Smooth muscle cell (in vitro differentiated cells): Measurements from ENCODE around the gene SERPIND1. TPM values are rescaled to one million over a fixed set of nuclear protein-coding genes. Genes with fewer than 3 reads are reported as not detected.

Experiments used
- DNase-seq: peaks from one replicate; lab custom pipeline; 2025; ENCODE audit not compliant: unreplicated experiment; lab: John Stamatoyannopoulos, UW
- H2AFZ ChIP-seq: fragments of 200-600 bp; sonication (generic); 2 replicates; pipeline ENCODE4 v1.6.0; 2016; ENCODE audit warnings: antibody characterized with exemption, low read depth, mild to moderate bottlenecking
- H3F3A ChIP-seq: fragments of 200-600 bp; sonication (generic); 2 replicates; pipeline ENCODE4 v1.6.0; 2017; ENCODE audit warnings: antibody characterized with exemption, low read depth
- H3K27ac ChIP-seq: fragments of 200-600 bp; sonication (generic); 2 replicates; pipeline ENCODE4 v1.5.1; 2016; ENCODE audit warnings: low read depth, mild to moderate bottlenecking
- H3K27me3 ChIP-seq: fragments of 200-600 bp; sonication (generic); 2 replicates; pipeline ENCODE4 v1.6.1; 2016; ENCODE audit warnings: low read depth, mild to moderate bottlenecking
- H3K36me3 ChIP-seq: fragments of 200-600 bp; sonication (generic); 2 replicates; pipeline ENCODE4 v1.5.1; 2016; ENCODE audit warnings: low read depth
- H3K4me1 ChIP-seq: fragments of 200-600 bp; sonication (generic); 2 replicates; pipeline ENCODE4 v1.5.1; 2016; ENCODE audit warnings: low read depth
- H3K4me2 ChIP-seq: fragments of 200-600 bp; sonication (generic); 2 replicates; pipeline ENCODE4 v1.6.0; 2016; ENCODE audit warnings: mild to moderate bottlenecking
- H3K4me3 ChIP-seq: fragments of 200-600 bp; sonication (generic); 2 replicates; pipeline ENCODE4 v1.5.1; 2016; ENCODE audit warnings: mild to moderate bottlenecking
- H3K79me2 ChIP-seq: fragments of 200-600 bp; sonication (generic); 2 replicates; pipeline ENCODE4 v1.6.0; 2016; ENCODE audit warnings: low read depth, mild to moderate bottlenecking
- H3K9ac ChIP-seq: fragments of 200-600 bp; sonication (generic); 2 replicates; pipeline ENCODE4 v1.6.0; 2016; ENCODE audit warnings: low read depth
- H3K9me3 ChIP-seq: fragments of 200-600 bp; sonication (generic); replicated peaks from 2 replicates; pipeline ENCODE4 v1.5.1; 2016; ENCODE audit warnings: low read depth
- H4K20me1 ChIP-seq: fragments of 200-600 bp; sonication (generic); 2 replicates; pipeline ENCODE4 v1.6.0; 2016; ENCODE audit warnings: low read depth
- WGBS: methylation state at CpG from one replicate; pipeline ENCODE4 v1.1.7; 2016; ENCODE audit warnings: low lambda C conversion rate; 5-methylcytosine and 5-hydroxymethylcytosine counted together
- polyA plus RNA-seq: library from polyadenylated mRNA; unstranded; fragments of >200 nt; fragmentation: Nextera tagmentation; extraction: Ambion mirVana; gene quantifications from 2 replicates; pipeline ENCODE4 v1.2.1, GENCODE V29; 2016
- total RNA-seq: library from RNA; depleted of rRNA; stranded (reverse); fragments of >200 nt; gene quantifications from 2 replicates; pipeline ENCODE4 v1.2.3, GENCODE V29; 2014
- TF ChIP-seq, protein P1 (sequence below): fragments of 200-600 bp; sonication (generic); IDR thresholded peaks from 2 replicates; pipeline ENCODE4 v1.5.1; 2017; ENCODE audit warnings: borderline replicate concordance, mild to moderate bottlenecking, antibody characterized with exemption; ENCODE audit not compliant: insufficient read depth, poor library complexity, severe bottlenecking

SERPIND1 gene
- total and polyA plus RNA-seq, 2 experiments from 2014 or later, result 0.10 TPM; not detected in 1

DNA sequence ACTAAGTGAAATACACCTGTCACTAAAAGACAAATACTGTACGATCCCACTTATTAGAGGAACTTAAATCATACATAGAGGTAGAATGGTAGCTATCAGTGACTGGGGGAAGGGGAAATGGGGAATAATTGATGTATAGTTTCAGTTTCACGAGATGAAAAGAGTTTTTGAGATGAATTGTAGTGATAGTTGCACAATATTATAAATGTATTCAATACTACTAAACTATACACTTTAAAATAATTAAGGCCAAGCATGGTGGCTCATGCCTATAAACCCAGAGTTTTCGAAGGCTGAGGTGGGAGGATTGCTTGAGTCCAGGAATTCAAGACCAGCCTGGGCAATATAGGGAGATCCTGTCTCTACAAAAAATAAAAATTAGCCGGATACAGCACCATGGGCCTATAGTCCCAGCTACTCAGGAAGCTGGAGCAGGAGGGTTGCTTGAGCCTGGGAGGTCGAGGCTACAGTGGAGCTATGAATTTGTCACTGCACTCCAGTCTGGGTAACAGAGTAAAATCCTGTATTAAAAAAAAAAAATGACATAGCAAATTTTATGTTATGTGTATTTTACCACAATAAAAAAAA lies 40.4 kb downstream of the SERPIND1 start:
- no peak for DNase-seq
- TF ChIP-seq, protein P1, sequence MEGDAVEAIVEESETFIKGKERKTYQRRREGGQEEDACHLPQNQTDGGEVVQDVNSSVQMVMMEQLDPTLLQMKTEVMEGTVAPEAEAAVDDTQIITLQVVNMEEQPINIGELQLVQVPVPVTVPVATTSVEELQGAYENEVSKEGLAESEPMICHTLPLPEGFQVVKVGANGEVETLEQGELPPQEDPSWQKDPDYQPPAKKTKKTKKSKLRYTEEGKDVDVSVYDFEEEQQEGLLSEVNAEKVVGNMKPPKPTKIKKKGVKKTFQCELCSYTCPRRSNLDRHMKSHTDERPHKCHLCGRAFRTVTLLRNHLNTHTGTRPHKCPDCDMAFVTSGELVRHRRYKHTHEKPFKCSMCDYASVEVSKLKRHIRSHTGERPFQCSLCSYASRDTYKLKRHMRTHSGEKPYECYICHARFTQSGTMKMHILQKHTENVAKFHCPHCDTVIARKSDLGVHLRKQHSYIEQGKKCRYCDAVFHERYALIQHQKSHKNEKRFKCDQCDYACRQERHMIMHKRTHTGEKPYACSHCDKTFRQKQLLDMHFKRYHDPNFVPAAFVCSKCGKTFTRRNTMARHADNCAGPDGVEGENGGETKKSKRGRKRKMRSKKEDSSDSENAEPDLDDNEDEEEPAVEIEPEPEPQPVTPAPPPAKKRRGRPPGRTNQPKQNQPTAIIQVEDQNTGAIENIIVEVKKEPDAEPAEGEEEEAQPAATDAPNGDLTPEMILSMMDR, result no peak
- peaks cover 3% of the 10 kb centered on the region for H3K36me3 ChIP-seq
- H3K9ac ChIP-seq, result no peak overlapping the region
- no peaks in the 10 kb centered on the region for H3K4me1 ChIP-seq
- no peaks in the 10 kb centered on the region for H3F3A ChIP-seq
- no peak overlapping the region for H3K27ac ChIP-seq
- H3K27me3 ChIP-seq, result no peaks in the 10 kb centered on the region
- no peaks in the 10 kb centered on the region for H4K20me1 ChIP-seq
- H3K4me2 ChIP-seq, result no peak overlapping the region
- no peak overlapping the region for H2AFZ ChIP-seq
- H3K79me2 ChIP-seq, result no peaks in the 10 kb centered on the region
- no peak overlapping the region for H3K4me3 ChIP-seq
- no peaks in the 10 kb centered on the region for H3K9me3 ChIP-seq
- WGBS, result 97% methylated on average over 5 of the region's 5 CpGs

DNA sequence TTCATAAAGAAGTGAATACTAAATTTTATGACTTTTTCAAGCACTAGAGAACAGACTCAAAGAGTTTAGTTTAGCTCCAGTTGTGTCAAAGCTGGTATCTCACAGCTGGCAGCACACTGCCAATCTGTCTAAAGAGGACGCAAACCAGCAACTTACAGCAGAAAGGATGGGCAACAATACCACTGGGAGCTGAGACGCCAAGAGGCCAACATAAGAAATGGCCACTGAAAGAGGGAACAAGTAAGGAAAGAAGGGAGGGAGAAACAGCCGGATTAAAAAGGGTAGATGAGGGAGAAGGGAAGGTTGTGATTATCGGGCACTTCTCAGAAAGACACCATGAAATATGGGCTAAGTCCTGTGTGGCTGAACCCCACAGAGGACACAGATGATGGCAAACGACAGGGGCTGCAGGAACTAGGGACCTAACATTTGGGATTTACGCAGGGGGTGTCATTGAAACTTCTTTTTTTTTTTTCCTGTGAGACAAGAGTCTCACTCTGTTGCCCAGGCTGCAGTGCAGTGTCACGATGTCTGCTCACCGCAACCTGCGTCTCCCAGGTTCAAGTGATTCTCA lies 41.7 kb downstream of the SERPIND1 start:
- no peak for DNase-seq
- no peak overlapping the region for H3K27ac ChIP-seq
- H3K36me3 ChIP-seq, result peaks cover 3% of the 10 kb centered on the region
- no peak overlapping the region for H2AFZ ChIP-seq
- H3F3A ChIP-seq, result no peaks in the 10 kb centered on the region
- H3K9me3 ChIP-seq, result no peaks in the 10 kb centered on the region
- WGBS, result 95% methylated on average over 9 of the region's 9 CpGs
- no peak overlapping the region for H3K9ac ChIP-seq
- no peaks in the 10 kb centered on the region for H3K4me1 ChIP-seq
- no peaks in the 10 kb centered on the region for H4K20me1 ChIP-seq
- no peaks in the 10 kb centered on the region for H3K79me2 ChIP-seq
- TF ChIP-seq, protein P1, result no peak
- H3K4me3 ChIP-seq, result no peak overlapping the region
- H3K4me2 ChIP-seq, result no peak overlapping the region
- no peaks in the 10 kb centered on the region for H3K27me3 ChIP-seq

DNA sequence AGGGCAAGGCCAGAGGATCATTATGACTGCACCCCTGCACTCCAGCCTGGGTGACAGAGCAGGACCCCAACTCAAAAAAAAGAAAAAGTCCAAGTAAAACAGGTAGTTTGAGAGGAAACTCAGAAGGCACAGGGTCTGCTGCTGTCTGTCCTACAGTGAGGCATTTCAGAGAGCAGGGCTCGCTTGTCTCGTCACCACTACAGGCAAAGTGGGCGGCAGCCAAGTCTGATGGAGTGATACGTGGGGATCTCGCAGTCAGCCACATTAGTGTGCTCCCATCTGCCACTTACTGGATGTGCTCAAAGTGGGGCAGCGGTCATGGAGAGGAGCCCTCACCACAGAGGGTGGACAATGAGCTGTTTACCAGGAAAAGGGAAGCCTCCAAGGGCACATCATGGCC lies 42.6 kb downstream of the SERPIND1 start:
- Histone ChIP-seq H3K9ac (no peak overlapping the region), H3K4me2 (no peak overlapping the region), H3K27me3 (no peaks in the 10 kb centered on the region), H3K79me2 (no peaks in the 10 kb centered on the region), H3K4me3 (no peak overlapping the region), H3F3A (no peaks in the 10 kb centered on the region), H2AFZ (no peak overlapping the region), H4K20me1 (no peaks in the 10 kb centered on the region), H3K36me3 (peaks cover 3% of the 10 kb centered on the region), H3K27ac (no peak overlapping the region), H3K9me3 (no peaks in the 10 kb centered on the region), H3K4me1 (no peaks in the 10 kb centered on the region)
- no peak for DNase-seq
- TF ChIP-seq, protein P1, result no peak
- over 99% methylated on average over 6 of the region's 6 CpGs for WGBS

DNA sequence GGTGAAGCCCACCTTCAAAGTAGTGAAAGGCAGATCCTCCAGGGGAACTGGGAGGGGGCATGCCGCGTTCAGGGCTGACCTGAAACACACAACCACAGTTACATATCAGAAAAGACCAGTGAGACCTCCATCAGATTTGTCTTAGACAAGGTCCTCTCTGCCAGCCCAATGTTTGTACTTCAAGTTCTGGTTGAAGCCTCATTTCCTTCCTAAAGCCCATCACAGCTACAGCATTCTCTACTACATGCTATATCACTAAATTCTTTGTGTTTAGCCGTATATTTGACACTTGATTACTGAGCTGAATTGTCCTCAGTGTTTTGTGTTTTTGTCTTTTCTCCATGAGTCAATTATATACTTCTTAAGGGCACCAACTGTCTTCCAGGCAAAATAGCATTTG lies 44.6 kb downstream of the SERPIND1 start:
- Histone ChIP-seq H3K9ac (no peak overlapping the region), H3K4me2 (no peak overlapping the region), H3K9me3 (no peaks in the 10 kb centered on the region), H2AFZ (no peak overlapping the region), H3K4me1 (no peaks in the 10 kb centered on the region), H3K79me2 (no peaks in the 10 kb centered on the region), H3K36me3 (peaks cover 5% of the 10 kb centered on the region), H3K27ac (no peak overlapping the region), H4K20me1 (no peaks in the 10 kb centered on the region), H3F3A (no peaks in the 10 kb centered on the region), H3K27me3 (no peaks in the 10 kb centered on the region), H3K4me3 (no peak overlapping the region)
- TF ChIP-seq, protein P1, result no peak
- 97% methylated on average over 3 of the region's 3 CpGs for WGBS
- DNase-seq, result no peak
